Measurements from ENCODE around the gene GULP1.

GRCh38 chr2:188364033-188364630 is 72.5 kb downstream of the GULP1 start:
- no peak for TF ChIP-seq CTCF (conservative IDR thresholded peaks at IDR 0.05 in 1 of 2, IDR thresholded peaks at IDR 0.05 in 1 of 2; ENCODE audit: extremely low read depth in 1 of 2, insufficient read depth in 1 of 2, low read depth in 1 of 2, low read length in 2 of 2)
- TF ChIP-seq EZH2 (IDR thresholded peaks at IDR 0.05; ENCODE audit: borderline replicate concordance, low read length), result no peak

All from mammary epithelial cell (primary cell).